Fibroblast of gingiva (primary cell): ENCODE results near the gene DDA1.
"Not testable (repeated sequence)": the region's sequence is repeated elsewhere in the genome, so short reads cannot be mapped to it uniquely, and the experiment has no call there.

ENCODE experiments used
- DNase-seq: peaks from one replicate; pipeline ENCODE4 v3.0.0-alpha.2; 2011; ENCODE audit warnings: low read depth

The DDA1 gene

DNA sequence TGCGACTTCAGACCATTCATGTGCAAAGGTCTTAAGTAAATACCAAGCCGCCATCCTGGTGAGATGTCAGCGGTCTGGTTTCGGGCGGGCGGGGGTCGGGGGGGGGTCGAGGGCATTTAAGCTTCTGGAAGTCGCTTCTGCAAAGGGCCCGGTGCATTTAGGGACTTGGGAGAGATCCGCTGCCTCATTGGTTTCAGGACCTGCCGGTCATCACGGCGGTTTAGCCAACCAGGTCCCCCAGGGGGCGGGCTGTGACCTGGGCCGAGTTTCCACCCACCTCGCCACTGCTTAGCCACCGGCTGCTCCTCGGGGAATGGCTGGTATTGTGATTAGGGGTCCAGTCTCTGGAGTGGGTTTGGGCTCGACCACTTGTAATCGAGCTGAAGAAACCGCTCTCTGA is 19.9 kb upstream of the DDA1 start:
- peak; percentile 86 for DNase-seq

GRCh38 chr19:17292301-17293074 is 16.9 kb upstream of the DDA1 start:
- peak; percentile 93 for DNase-seq

- DNase-seq = no peak
Measured at GRCh38 chr19:17293605-17294004, 15.8 kb upstream of the DDA1 start.

DNA sequence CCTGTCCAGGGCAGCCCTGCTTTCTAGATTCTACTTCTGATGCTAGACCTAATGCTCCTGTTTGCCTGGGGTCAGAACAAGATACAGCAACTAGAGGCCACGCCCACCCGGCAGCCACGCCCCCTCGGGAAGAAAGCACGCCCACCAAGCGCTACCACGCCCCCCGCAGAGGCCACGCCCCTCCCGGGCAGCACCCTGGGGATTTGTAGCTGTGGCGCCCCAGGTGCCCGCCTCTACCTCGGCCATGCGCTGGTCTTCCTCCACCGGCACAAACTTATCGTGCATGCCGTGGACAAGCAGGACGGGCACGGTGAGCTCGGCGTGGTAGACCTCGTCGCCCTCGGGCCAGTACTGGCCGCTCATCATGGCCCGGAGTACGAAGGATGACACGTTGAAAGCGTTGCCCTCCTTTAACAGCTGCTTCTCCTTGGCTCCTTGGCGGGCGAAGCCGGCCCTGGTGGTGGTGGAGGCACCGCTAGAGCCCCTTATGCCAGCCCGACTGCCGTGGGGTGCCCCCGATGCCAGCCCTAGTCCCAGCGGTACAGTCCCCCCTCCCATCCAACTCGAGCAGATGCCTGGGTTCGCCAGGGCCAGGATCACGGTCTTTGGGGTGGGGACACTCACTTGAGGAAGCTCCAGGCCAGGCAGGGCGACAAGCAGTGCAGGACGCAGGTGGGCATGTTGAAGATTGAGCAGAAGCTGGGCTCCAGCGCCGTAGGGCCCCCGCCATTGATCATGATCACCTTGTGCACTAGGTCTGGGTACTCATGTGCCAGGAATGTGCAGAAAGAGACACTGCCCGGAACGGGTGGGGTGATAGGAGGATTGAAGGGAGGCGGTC is 15.1 kb upstream of the DDA1 start:
- DNase-seq = no peak

- not testable (repeated sequence) for DNase-seq
Measured at GRCh38 chr19:17295551-17295950, 13.8 kb upstream of the DDA1 start.

- peak; percentile 27 for DNase-seq
Measured at GRCh38 chr19:17296273-17296672, 13.1 kb upstream of the DDA1 start.

GRCh38 chr19:17296976-17297375 is 12.4 kb upstream of the DDA1 start:
- no peak for DNase-seq

DNA sequence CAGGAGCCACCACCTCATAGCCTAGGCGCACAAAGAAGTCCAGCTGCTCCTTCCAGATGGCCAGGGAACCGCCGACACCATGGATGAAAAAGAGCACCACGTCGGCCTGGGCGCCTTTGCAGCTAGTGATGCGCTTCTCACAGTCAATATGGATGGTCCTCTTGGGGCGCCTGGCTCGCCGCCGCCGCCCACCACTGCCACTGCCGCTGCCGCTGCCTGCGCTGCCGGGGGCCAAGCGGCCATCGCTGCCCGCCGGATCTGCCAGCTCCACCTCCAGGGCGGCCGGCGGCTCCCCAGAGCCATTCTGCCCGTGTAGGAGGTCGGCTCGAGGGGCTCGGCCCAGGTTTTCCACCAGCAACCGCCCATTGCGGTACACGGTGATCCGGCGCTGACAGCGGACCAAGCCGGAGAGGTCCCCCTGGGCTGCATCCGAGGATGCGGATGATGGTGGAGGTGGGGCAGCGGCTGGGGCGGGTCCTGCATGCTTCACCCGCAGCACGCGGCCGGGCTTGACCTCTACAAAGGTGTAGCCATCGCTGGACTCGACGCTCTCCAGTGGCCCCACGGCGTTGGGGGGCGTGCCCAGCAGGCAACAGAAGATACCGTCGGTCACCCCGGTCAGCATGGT is 8.3 kb upstream of the DDA1 start:
- no peak for DNase-seq

GRCh38 chr19:17302391-17303166 is 6.8 kb upstream of the DDA1 start:
- no peak for DNase-seq

GRCh38 chr19:17303167-17303939 is 6.0 kb upstream of the DDA1 start, which contains the start of gene ABHD8:
TSS of gene ABHD8 (minus strand) at chr19:17303425. CDS start at chr19:17301616, 1,809 bp downstream.
- DNase-seq = peak; percentile 94

- DNase-seq = peak; percentile 86
Measured at GRCh38 chr19:17303940-17304267, 5.5 kb upstream of the DDA1 start.

DNA sequence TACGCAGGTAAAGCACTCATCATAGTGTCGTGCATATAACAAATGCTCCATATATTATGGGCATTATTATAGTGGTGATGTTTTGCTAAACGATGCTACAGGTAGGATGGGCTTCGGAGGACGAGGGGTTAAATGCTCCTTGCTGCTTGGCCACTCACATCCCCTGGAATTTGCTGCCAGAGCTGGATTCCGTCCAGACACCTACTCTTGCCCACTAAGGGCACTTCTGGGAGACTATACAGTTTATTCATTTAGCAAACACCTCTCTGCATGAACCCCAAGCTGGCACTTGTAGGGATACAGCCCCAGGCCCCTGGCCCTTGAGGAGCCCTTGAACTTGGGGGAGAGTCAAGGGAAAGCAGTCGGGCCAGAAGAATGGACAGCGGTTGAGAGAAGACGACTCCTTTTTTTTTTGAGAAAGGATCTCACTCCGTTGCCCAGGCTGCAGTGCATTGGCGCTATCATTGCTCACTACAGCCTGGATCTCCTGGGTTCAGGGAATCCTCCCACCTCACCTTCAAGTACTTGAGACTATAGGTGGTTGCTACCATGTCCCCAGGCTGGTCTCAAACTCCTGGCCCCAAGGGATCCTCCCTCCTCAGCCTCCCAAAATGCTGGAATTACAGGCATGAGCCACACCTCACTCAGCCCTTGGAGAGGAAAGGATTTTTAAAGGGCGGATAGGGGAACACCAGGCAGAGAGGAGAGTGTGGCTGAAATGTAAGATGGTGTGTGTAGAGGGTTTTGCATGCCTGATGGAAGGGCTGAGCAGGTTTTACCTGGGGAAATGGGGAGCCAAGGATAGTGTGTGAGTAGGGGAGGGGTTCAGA is 4.8 kb upstream of the DDA1 start:
- peak; percentile 49 for DNase-seq

DNA sequence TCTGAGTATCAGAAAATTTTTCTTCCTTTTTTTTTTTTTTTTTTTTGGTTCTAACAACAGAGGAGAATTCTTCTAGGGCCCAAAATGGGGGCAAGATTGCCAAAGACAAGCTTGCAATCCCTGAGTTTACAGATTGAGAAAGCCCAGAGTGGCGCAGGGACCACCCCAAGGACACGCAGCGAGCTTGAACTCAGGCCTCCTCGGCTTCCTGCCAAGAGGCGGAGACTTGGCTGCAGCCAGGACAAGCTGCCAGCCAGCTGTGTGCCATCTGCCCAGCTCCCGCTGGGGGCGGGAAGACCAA is 4.2 kb upstream of the DDA1 start:
- DNase-seq = no peak

GRCh38 chr19:17305517-17306284 is 3.7 kb upstream of the DDA1 start, which contains the start of gene MRPL34:
TSS of gene MRPL34 (plus strand) at chr19:17305872. CDS start at chr19:17305893, 21 bp downstream.
- DNase-seq = peak; percentile 100

DNA sequence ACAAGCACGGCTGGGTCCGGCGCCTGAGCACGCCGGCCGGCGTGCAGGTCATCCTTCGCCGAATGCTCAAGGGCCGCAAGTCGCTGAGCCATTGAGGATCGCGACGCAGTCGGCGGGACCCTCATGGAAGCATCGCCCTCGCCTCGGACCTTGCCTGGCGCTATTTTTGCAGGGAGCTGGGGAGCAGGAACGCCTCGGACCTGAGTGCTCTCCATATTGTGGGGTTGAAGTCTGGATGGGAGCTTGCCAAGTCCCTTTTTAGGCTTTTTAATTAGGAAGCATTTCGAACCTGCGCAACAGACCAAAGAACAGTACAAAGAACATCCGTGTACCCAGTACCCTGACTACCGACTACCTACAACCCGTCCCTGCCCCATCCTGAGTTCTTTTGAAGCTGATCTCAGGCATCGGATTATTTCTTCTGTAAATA is 3.1 kb upstream of the DDA1 start:
- no peak for DNase-seq

DNA sequence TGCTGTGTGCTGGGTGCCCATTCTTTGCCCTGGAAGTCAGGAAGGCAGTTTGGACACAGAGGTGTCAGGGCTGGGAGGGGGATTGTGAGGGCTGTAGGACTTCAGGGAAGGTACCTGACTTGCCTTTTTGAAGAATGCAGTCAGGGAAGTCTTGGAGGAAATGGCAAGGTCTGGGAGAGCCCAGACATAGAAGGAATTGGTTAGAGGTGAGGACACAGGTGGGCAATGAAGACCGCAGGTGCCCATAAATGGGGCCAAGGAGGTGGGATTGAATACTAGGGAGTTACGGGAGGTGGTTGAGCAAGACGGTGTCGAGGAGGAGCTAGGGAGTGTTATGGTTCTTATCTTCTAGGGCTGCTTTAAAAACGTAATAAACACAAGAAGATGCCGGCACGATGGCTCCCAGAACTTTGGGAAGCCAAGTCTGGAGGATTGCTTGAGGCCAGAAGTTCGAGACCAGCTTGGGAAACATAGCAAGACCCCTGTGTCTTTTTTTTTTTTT is 1.4 kb upstream of the DDA1 start:
- DNase-seq = no peak

- DNase-seq = no peak
Measured at GRCh38 chr19:17309965-17310461, 650 bp downstream of the DDA1 start.

- peak; percentile 61 for DNase-seq
Measured at GRCh38 chr19:17311455-17312188, 2.3 kb downstream of the DDA1 start.
